ENCODE data around the gene DGKA. TPM values are rescaled to one million over a fixed set of nuclear protein-coding genes. Genes with fewer than 3 reads are reported as not detected.

DGKA gene
- total and polyA plus RNA-seq, 2 of the 13 experiments (the other 11 are each of a cell fraction or from before 2014, with no cell fraction given) = 2.4 to 5.4 TPM

DNA sequence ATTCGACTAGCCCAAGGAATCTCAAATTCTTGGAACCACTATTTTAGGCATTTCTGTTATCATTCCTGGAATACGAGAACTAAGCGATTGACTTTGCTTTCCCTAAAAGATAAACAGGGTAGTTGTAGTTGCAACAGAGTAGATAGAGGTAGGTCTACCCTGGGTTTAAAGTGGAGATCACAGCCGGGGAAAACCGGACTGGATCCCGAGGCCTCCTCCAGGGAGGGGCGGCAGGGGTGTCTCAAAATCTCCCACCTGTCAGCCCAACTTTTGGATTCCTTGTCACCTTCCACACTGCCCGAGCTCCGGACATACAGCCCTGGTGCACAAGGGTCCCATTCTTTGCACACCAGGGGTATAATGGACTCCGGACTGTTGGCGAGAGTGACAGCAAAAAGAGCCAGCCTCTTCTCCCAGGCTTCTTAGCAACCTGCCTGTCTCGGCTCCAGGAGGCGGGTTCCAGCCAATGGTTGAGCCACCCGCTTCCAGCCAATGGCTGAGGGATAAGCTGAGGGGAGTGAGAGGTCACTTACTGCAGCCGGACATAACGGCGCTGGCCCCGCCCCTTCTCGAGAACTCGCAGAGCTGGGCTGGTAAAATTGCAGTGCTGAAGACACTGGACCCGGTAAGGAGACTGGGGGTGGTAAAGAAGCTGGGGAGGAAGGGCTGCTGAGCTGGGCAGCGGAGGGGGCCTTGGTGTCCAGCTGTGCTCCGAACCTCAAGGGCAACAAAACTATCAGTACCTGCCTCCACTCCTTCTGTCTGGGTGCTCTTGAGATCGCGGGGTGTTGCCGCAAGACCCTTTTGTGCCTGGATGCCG is 66.0 kb downstream of the DGKA start, which contains the start of gene SUOX (continued):
- no peak for TF ChIP-seq PRPF4 (IDR thresholded peaks at IDR 0.05; ENCODE audit: low read depth, low read length, poor library complexity, severe bottlenecking)
- peak; percentile 80 for TF ChIP-seq AGO2 (optimal IDR thresholded peaks at IDR 0.05; ENCODE audit: low read depth, low read length)
- peak; percentile 86 for TF ChIP-seq SP2 (CRISPR knock-in tag; IDR thresholded peaks at IDR 0.05)
- peak; percentile 42; the same call in 1 of the 2 replicates for TF ChIP-seq KMT2B (CRISPR knock-in tag; IDR thresholded peaks at IDR 0.05)
- TF ChIP-seq, protein P1, sequence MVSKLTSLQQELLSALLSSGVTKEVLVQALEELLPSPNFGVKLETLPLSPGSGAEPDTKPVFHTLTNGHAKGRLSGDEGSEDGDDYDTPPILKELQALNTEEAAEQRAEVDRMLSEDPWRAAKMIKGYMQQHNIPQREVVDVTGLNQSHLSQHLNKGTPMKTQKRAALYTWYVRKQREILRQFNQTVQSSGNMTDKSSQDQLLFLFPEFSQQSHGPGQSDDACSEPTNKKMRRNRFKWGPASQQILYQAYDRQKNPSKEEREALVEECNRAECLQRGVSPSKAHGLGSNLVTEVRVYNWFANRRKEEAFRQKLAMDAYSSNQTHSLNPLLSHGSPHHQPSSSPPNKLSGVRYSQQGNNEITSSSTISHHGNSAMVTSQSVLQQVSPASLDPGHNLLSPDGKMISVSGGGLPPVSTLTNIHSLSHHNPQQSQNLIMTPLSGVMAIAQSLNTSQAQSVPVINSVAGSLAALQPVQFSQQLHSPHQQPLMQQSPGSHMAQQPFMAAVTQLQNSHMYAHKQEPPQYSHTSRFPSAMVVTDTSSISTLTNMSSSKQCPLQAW (CRISPR knock-in tag; IDR thresholded peaks at IDR 0.05) = peak; percentile 76; the same call in 1 of the 2 replicates
- no peak for TF ChIP-seq NFRKB (IDR thresholded peaks at IDR 0.05)
- TF ChIP-seq, protein P2, sequence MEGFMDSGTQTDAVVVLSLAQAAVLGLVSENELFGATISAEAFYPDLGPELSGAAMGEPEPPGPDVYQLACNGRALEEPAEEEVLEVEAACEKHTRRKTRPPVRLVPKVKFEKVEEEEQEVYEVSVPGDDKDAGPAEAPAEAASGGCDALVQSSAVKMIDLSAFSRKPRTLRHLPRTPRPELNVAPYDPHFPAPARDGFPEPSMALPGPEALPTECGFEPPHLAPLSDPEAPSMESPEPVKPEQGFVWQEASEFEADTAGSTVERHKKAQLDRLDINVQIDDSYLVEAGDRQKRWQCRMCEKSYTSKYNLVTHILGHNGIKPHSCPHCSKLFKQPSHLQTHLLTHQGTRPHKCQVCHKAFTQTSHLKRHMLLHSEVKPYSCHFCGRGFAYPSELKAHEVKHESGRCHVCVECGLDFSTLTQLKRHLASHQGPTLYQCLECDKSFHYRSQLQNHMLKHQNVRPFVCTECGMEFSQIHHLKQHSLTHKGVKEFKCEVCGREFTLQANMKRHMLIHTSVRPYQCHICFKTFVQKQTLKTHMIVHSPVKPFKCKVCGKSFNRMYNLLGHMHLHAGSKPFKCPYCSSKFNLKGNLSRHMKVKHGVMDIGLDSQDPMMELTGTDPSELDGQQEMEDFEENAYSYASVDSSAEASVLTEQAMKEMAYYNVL (CRISPR knock-in tag; IDR thresholded peaks at IDR 0.05; ENCODE audit: borderline replicate concordance) = peak; percentile 23; the same call in 1 of the 2 replicates
- TF ChIP-seq SYNCRIP (IDR thresholded peaks at IDR 0.05; ENCODE audit: insufficient read depth, low read depth, low read length) = no peak
- TF ChIP-seq ETV5 (CRISPR knock-in tag; IDR thresholded peaks at IDR 0.05; ENCODE audit: borderline replicate concordance) = peak; percentile 47; the same call in 1 of the 2 replicates
- TF ChIP-seq RARA (CRISPR knock-in tag; IDR thresholded peaks at IDR 0.05) = peak; percentile 53
- peak; percentile 54 for TF ChIP-seq ATF1 (CRISPR knock-in tag; IDR thresholded peaks at IDR 0.05)
- TF ChIP-seq, protein P3, sequence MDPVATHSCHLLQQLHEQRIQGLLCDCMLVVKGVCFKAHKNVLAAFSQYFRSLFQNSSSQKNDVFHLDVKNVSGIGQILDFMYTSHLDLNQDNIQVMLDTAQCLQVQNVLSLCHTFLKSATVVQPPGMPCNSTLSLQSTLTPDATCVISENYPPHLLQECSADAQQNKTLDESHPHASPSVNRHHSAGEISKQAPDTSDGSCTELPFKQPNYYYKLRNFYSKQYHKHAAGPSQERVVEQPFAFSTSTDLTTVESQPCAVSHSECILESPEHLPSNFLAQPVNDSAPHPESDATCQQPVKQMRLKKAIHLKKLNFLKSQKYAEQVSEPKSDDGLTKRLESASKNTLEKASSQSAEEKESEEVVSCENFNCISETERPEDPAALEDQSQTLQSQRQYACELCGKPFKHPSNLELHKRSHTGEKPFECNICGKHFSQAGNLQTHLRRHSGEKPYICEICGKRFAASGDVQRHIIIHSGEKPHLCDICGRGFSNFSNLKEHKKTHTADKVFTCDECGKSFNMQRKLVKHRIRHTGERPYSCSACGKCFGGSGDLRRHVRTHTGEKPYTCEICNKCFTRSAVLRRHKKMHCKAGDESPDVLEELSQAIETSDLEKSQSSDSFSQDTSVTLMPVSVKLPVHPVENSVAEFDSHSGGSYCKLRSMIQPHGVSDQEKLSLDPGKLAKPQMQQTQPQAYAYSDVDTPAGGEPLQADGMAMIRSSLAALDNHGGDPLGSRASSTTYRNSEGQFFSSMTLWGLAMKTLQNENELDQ (CRISPR knock-in tag; IDR thresholded peaks at IDR 0.05; ENCODE audit: borderline replicate concordance) = no peak
- TF ChIP-seq ATM (IDR thresholded peaks at IDR 0.05; ENCODE audit: borderline replicate concordance) = no peak
- TF ChIP-seq ZNF234 (CRISPR knock-in tag; conservative IDR thresholded peaks at IDR 0.05) = no peak
- TF ChIP-seq, protein P4, sequence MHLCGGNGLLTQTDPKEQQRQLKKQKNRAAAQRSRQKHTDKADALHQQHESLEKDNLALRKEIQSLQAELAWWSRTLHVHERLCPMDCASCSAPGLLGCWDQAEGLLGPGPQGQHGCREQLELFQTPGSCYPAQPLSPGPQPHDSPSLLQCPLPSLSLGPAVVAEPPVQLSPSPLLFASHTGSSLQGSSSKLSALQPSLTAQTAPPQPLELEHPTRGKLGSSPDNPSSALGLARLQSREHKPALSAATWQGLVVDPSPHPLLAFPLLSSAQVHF (CRISPR knock-in tag; IDR thresholded peaks at IDR 0.05) = no peak
- no peak for TF ChIP-seq CC2D1A (CRISPR knock-in tag; IDR thresholded peaks at IDR 0.05)
- TF ChIP-seq RCOR2 (CRISPR knock-in tag; IDR thresholded peaks at IDR 0.05) = no peak
- TF ChIP-seq NFE2L1 (CRISPR knock-in tag; IDR thresholded peaks at IDR 0.05; ENCODE audit: borderline replicate concordance) = no peak
- peak; percentile 70; the same call in 1 of the 2 replicates for TF ChIP-seq ZNF792 (CRISPR knock-in tag; IDR thresholded peaks at IDR 0.05)
- TF ChIP-seq, protein P5, sequence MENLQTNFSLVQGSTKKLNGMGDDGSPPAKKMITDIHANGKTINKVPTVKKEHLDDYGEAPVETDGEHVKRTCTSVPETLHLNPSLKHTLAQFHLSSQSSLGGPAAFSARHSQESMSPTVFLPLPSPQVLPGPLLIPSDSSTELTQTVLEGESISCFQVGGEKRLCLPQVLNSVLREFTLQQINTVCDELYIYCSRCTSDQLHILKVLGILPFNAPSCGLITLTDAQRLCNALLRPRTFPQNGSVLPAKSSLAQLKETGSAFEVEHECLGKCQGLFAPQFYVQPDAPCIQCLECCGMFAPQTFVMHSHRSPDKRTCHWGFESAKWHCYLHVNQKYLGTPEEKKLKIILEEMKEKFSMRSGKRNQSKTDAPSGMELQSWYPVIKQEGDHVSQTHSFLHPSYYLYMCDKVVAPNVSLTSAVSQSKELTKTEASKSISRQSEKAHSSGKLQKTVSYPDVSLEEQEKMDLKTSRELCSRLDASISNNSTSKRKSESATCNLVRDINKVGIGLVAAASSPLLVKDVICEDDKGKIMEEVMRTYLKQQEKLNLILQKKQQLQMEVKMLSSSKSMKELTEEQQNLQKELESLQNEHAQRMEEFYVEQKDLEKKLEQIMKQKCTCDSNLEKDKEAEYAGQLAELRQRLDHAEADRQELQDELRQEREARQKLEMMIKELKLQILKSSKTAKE (CRISPR knock-in tag; IDR thresholded peaks at IDR 0.05; ENCODE audit: borderline replicate concordance) = no peak
